ENCODE data around the gene CAMK4. TPM values are rescaled to one million over a fixed set of nuclear protein-coding genes. Genes with fewer than 3 reads are reported as not detected.
"Not testable (repeated sequence)": the region's sequence is repeated elsewhere in the genome, so short reads cannot be mapped to it uniquely, and the experiment has no call there.

The CAMK4 gene
- total RNA-seq, 1 donor from 2014 or later, result 0.42 TPM

DNA sequence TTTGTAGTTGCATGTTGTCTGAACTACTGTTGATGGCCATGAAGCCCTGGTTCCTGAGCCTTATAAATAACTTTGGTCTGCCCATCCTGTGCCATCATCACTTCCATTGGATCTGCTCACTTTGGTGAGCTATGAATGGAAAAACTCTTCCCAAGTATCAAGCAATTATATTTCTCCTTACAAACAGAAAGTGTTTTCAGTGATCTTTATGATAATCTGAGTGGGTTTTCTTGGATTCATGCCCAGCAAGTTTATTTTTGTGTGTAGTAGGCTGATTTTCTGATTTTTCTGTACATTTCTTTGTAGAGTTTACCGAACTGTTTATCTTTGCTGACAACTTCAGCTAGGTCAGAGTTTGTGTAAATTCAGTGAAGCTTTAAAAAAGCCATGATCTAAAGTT lies 31.0 kb downstream of the CAMK4 start:
- DNase-seq (ENCODE audit: low spot score), result no peak

DNA sequence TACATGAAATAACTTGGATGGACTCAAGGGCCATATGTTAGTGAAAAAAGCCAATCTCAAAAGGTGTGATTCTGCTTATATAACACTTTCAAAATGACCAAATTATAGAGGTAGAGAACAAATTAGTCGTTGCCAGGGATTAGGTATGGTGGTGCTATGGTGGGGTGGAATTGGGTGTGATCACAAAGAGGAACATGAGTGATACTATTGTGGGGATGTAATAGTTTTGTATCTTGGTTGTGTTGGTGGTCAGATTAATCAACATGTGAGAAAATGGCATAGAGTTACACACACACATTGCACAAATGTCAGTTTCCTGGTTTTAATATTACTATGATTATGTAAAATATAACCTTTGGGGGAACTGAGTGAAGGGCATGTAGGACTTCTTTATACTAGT lies 31.9 kb downstream of the CAMK4 start:
- no peak for DNase-seq (ENCODE audit: low spot score)

DNA sequence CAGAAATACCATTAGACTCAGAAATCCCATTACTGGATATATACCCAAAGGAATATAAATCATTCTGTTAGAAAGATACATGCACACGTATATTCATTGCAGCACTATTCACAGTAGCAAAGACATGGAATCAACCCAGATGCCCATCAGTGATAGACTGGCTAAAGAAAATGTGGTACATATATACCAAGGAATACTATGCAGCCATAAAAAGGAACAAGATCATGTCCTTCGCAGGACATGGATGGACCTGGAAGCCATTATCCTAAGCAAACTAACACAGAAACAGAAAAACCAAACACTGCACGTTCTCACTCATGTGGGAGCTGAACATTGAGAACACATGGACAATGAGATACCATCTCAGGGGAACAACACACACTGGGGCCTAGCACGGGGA lies 33.4 kb downstream of the CAMK4 start:
- DNase-seq (ENCODE audit: low spot score), result not testable (repeated sequence)

DNA sequence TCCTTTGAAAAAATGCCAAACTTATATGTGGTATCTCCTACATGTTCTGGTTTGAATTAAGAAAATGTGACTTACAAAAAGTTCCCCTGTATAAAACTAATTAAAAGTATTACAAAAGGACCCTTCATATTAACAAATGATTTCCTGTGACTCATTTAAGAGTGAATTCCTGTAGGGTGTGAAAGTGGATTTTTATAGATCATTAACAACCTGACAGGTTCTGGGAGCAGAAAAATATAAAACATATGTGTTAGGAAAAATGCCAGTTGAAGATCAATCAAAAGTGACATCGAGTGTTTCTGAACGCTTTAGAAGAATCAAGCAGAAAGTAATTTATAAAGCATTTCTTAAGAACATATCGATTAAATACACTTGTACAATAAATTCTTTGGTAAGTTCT lies 35.5 kb downstream of the CAMK4 start:
- no peak for DNase-seq (ENCODE audit: low spot score)

DNA sequence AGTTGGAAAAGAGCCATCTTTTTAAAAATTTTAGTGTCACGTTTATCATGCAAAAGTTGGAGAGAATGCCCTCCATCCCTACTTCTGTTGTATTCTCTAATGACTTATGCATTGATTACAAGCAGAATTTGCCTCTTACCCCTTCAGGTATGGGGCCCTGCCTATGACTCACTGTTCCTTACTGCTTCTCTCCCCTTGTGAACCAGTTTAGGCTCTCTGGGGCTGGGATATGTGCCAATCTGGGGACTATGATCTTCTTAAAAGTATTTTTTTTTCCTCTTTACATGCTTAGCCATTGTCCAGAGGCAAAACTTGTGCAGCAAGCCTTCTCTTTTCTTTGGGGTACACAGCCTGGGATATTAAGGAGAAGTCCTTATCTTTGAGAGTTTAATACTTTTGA lies 37.4 kb downstream of the CAMK4 start:
- no peak for DNase-seq (ENCODE audit: low spot score)

DNA sequence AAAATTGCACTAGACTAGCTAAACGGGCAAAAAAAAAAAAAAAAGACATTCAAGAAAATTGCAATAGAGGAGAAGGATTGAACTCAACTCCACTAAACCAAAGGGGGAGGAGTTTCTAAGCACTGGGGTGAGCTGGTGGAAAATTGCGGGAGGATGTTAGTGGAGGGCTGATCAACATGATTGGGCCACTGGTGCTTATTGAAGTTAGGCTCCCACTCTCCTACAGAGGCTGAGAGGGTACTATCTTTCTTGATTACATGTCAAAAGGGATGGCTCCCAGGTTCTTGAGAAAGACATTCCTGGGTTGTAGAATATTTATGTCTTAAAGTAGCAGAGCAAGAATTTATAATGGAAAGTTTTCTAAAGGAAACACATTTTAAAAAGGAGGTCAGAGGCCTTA lies 38.0 kb downstream of the CAMK4 start:
- no peak for DNase-seq (ENCODE audit: low spot score)

DNA sequence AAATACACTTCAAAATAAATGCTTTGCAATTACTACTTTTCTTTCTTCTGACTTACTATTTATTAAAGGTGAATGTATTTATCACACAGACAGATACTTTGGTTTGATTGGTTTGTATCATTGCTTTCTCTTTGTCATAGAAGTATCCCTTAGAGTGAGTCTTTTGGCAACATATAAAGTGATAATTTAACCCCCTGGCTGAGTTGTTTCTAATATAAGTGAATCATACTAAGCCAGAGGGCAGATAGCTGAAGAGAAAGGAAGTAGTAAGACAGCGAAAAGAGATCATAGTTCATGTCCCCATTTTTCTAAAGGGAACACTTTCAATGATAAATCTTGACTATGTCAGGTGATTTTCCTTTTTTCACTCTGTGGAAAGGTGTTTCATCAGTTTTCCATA lies 38.6 kb downstream of the CAMK4 start:
- no peak for DNase-seq (ENCODE audit: low spot score)

DNA sequence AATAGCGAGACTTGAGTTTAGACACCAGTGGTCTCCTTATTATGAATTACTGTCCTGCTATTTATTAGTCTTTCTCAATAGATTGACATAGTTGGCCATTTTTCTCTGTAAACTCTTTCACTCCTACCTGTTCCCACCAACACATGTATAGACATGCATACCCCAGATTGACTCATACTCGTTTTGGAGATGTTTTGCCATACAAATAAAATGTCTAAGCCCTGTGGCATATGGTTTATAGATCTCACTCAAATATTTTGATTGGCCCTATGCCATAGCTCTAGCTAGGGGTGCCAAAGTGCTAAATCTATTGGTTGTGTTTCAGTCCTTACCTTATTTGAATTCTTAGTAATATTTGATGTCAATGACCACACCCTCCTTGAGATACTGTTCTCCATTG lies 42.3 kb downstream of the CAMK4 start:
- no peak for DNase-seq (ENCODE audit: low spot score)

DNA sequence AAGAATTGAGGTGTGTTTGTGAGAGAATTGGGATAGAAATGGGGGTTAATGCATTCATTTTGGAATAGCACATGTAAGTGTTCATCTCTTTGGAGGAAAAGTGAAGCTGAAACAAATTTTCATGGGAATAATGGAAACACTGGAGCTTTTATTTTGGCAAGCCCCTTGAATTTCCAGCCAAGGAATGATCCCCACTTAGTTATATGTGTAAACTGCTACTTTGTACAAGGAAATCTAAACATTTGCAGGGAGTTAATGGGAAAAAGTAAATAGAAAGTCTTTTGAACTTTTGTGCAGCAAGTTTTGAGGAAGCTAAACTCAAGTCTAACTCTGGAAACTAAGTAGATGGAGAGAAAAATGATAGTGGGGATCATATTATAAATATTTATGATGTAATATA lies 44.1 kb downstream of the CAMK4 start:
- DNase-seq (ENCODE audit: low spot score), result no peak

DNA sequence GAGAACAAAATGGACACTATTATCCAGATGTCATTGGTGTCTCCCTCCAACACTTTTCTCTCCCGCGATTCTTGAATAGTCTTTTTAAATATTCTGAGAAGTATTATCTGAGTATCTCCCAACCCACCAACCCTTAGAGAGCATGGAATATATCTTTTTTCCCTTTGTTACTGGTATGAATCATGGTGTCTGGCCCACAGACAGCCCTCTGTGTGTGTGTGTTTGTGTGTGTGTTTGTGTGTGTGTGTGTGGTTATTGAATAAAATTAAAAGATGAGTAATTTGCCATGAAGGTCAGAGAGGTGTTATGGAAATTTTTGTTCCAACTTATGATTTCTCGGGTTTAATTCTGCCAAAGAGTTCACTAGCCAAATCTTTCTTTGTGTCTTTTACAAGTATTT lies 47.7 kb downstream of the CAMK4 start:
- DNase-seq (ENCODE audit: low spot score), result no peak

DNA sequence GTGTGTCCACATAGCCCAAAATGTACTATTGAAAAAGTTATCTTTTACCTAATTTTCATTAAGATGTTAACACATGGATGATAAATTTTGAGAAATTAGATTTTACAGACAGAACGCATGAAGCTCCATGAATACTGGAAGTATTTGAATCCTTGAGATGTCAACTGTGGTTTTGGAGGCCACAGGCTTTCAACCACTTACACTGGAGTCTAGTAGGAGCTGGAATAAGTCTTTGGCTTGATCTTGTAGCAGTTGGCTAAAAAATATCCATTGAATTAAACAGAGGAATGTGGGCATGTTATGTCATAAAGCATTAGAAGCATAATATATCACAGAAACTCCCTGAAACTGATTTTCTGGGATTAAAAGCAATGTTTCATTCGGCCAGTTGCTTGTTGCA lies 52.9 kb downstream of the CAMK4 start:
- no peak for DNase-seq (ENCODE audit: low spot score)

DNA sequence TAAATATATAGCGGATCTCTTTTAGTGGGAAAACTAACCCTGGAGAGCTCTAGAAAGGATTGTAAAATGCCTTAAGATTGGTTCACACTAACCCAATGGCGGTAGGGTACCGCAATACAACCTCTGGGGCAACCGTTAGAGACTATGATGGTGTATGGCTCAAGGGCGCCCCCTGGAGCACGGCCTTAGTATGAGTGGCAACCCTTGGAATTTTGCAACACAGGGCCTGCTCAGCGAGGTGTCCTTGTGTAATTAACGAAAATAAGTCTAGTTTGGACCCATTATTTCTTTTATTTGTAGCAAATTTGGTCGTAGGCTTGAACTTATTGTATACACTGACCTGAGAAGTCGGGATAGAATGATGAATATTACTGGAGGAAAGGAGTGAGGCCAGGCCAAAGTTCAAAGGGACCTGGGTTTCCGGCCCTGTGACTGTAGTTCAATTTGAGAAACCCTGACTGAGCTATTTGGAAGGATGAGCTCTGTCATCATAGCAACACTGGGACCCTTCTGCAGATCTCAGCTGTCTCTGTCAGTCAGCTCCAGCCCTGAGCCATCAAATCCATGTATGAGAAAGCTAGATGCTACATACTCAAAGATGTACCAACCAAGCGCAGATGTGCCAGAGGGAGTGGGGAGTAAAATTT lies 54.8 kb downstream of the CAMK4 start:
- no peak for DNase-seq (ENCODE audit: low spot score)

DNA sequence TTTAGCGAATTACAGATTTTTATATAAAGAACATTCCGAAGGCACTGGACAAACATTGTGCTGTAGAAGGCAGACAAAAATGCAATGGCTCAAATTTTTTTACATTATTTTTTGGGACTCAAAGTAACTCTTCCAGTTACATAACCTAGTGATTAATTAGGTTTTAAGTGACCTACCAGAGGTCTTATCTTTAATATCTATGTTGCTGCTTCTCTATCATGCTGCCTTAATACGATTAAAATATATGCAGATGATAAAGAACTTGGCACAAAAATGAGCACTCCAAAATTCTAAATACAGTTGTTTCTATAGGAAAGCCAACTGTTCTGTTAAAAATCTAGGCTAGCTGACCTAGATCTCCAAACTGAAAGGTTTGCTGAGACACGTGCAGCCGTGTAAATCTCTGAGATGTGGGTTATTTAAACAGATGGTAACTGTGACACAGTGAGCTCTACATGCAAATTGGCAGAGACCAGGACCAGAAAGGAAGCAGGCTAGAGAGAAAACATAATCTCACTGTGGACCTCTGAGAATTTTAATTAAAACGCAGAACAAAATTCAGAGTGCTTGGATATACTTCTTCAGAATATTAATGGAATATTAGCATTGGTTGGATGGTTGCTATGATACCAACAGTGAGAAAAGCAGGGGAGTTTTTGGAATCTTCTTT lies 56.2 kb downstream of the CAMK4 start:
- no peak for DNase-seq (ENCODE audit: low spot score)

DNA sequence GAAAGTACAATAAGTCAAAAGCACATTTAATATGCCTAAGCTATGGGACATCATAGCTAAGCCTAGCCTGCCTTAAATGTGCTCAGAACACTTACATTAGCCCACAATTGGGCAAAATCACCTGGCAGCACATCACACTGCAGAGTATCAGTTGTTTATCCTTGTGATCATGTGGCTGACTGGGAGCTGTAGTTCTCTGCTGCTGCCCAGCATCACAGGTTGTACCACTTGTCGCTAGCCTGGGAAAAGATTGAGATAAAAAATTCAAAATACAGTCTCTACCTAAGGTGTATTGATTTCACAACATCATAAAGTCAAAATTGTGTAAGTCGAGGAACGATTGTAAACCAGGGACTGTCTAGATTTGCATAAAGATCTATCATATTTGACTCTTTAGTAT lies 58.6 kb downstream of the CAMK4 start:
- no peak for DNase-seq (ENCODE audit: low spot score)

DNA sequence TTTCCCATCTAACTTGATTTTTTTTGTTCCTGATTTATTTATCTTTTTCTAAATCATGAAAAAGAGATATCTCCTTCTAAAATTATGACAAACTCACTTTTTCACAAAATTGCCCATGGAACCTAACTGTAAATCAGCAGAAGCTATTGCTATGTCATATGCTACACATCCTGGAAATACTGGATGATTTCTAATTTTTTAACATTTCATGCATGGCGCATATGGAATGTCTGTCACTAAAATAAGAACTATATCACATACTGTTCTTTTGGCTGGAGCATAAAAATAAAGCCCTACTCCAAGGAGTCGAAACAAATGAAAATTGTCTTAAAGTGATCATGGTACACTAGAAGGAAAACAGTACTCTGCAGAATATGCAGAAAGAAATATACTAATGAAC lies 60.6 kb downstream of the CAMK4 start:
- DNase-seq (ENCODE audit: low spot score), result no peak

DNA sequence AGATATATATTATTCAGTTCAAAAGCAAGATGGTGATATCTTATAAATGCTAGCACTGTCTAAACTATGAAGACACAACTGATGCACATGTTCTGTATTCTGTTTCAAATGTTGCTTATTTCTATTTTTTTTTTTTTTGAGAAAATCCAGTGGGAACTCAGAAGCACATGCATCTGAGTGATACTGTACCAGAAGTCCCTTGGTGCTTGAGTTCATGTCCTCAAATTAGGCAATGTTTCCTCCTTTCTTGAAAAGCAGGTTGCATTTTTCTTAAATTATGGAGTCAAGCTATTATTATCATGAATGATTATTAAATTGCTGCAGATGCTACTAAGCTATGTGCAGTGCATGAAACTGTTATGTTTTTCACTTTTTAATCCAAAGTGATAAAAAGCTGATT lies 70.4 kb downstream of the CAMK4 start:
- DNase-seq (ENCODE audit: low spot score), result no peak

DNA sequence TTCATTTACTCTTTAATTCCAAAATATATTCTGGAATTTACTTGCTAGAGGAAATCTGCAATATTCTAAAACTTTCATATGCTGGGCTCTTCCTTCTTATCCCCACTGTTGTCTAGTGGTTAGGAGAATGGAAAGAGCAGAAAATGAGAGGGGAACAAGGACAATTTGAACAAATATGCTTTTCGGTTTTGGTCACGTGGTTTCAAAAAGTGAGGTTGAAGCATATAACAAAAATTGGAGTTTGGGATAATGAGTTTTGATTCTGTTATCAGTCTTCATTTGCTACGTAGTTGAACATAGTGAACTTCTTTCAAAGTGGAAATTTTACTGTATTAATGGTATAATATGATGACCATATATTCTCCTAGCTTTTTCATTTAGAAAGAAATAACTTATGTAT lies 71.5 kb downstream of the CAMK4 start:
- DNase-seq (ENCODE audit: low spot score), result no peak

DNA sequence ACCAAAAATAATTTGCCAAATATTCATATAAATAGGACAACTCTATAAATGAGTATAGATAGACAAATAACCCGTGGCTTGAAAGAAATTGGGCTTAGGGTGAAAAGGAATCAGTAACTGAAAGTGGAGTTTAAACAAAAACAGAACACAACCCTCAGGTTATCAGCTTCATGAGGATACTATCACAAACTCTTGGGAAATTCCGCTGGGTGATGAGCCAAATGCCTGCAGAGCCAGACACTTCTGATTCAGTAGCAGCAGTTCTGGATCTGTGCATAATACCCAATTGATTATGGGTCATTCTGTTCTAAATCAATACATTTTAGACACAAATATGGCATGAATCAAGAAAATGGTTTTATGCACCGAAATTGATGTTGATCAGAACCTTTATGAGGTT lies 72.4 kb downstream of the CAMK4 start:
- no peak for DNase-seq (ENCODE audit: low spot score)

DNA sequence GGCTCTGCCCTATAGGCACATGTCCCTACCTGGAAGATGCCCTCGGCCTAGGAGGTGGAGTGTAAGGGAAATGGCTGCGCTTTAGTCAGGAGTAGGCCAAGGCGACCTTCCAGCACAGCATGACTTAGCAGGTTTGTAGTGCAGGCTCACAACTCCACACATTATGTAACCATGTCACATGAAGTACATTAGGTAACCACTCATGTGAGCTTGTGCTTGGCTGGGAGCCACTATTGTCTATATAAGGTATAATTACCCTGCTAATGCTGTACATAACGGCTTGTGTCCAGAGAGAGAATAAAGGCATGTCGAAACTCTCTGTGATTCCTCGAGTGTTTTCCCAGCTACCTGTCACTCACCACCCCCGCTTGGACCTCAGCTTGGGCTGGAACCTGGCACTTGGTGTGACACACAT lies 74.9 kb downstream of the CAMK4 start:
- DNase-seq (ENCODE audit: low spot score), result no peak

DNA sequence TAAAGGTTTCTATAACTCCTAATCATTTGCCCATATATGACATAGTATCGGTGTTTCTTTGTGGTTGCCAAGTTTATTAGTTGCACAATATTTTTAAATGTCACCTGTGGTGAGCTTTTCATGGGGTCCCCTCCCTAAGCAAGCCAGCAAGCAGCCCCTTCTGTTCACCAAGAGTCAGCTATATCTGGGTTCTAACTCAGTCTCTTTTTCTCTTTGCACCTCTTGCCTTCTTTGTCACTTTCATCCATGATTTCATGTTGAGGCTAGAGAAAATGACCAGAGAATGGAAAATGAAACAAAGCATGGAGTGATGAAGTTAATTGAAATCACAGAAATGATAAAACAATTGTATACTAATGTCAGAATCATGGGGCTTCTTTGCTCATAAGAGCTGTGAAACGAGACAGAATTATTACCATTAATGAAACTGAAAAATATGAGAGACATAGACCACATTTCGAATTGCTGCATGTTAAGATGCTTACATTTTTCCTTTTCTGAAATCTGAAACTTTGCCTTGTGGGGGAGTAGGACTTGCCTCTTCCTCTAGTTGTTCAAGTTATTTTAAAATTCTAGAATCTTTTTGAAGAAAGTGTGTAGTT lies 75.7 kb downstream of the CAMK4 start:
- no peak for DNase-seq (ENCODE audit: low spot score)

DNA sequence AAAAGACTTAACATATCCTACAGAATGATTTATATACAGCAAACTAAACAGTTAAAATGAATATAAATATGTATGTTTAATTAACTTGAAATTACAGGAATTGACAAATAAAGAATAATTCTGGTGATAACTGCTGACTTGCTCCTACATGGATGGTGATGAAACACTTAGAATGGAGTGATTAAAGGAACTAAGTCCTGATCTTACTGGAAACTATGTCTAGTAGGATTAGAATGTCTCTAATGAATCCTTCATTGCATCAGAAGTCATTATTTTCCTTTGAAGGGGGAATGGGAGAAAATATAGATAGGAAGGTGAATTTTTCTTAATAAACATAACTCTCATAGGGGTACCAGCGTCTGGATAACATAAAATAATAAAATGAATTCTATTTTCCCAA lies 77.1 kb downstream of the CAMK4 start:
- DNase-seq (ENCODE audit: low spot score), result no peak

DNA sequence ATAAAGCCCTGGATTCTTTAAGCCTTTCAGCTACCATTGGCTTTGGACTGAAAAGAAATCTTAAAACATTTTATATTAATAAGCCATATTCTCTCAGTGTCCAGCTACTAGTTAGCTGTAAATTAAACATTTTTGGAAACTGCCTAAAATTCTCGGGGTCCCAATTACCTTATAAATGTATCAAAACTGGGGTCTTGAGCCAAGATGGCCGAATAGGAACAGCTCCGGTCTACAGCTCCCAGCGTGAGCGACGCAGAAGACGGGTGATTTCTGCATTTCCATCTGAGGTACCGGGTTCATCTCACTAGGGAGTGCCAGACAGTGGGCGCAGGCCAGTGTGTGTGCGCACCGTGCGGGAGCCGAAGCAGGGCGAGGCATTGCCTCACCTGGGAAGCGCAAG lies 77.9 kb downstream of the CAMK4 start:
- not testable (repeated sequence) for DNase-seq (ENCODE audit: low spot score)

DNA sequence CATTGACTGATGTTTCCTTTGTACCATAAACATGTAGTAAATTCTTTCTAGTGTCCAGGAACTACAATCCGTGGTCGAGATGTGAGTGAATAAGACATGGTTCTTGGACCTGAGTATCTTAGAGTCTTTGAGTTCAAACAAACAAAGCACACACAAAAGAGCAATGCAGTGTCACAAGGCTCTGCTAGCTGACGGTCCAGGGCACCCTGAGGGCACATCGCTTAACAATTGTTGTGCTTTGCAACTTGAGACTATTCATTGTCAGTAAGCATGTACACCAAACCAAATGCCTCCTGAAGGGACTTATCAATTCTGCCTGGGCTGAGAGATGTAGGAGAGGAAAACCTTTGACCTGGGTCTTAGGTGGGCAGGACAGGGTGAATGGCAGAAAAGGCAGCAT lies 84.8 kb downstream of the CAMK4 start:
- no peak for DNase-seq (ENCODE audit: low spot score)

Data from mesenteric fat pad (tissue), 1 donor.